Mesothelial cell of epicardium (in vitro differentiated cells): ENCODE results near the gene ARHGEF28. TPM values are rescaled to one million over a fixed set of nuclear protein-coding genes. Genes with fewer than 3 reads are reported as not detected.

ENCODE experiments used
- DNase-seq, 2 experiments: peaks; one replicate each; pipeline ENCODE4 v3.0.0; 2021; ENCODE audit warnings: low spot score in 2 of 2; ENCODE audit not compliant: unreplicated experiment in 2 of 2
- H3K27ac Mint-ChIP-seq: 2 replicates; pipeline ENCODE4 v1.8.0; 2021; ENCODE audit warnings: mixed read lengths
- H3K27me3 Mint-ChIP-seq: 2 replicates; pipeline ENCODE4 v1.8.0; 2021; ENCODE audit warnings: low read depth, mixed read lengths
- H3K36me3 Mint-ChIP-seq: 2 replicates; pipeline ENCODE4 v1.8.0; 2021; ENCODE audit warnings: mixed read lengths
- H3K4me1 Mint-ChIP-seq: 2 replicates; pipeline ENCODE4 v1.8.0; 2021; ENCODE audit warnings: mixed read lengths
- H3K4me3 Mint-ChIP-seq: 2 replicates; pipeline ENCODE4 v1.8.0; 2021; ENCODE audit warnings: mild to moderate bottlenecking, moderate library complexity, mixed read lengths
- H3K9me3 Mint-ChIP-seq: 2 replicates; pipeline ENCODE4 v1.8.0; 2021; ENCODE audit warnings: mixed read lengths
- CTCF ChIP-seq: fragments of 200-600 bp; sonication (generic); IDR thresholded peaks from one replicate; pipeline ENCODE4 v1.5.0; 2021; ENCODE audit warnings: antibody characterized with exemption; ENCODE audit not compliant: unreplicated experiment
- total RNA-seq: library from RNA; stranded (reverse); gene quantifications from 3 replicates; pipeline ENCODE4 v1.2.1, GENCODE V29; 2021

The ARHGEF28 gene
- total RNA-seq, 1 donor from 2014 or later, result 0.40 TPM

GRCh38 chr5:73801686-73802085 lies 175.7 kb downstream of the ARHGEF28 start:
- no peaks in the 10 kb centered on the region for H3K36me3 Mint-ChIP-seq
- H3K27me3 Mint-ChIP-seq, result peaks cover 33% of the 10 kb centered on the region
- no peak overlapping the region for H3K4me3 Mint-ChIP-seq
- H3K27ac Mint-ChIP-seq, result no peak overlapping the region
- DNase-seq, result no peak
- no peak for TF ChIP-seq CTCF
- H3K9me3 Mint-ChIP-seq, result no peaks in the 10 kb centered on the region
- H3K4me1 Mint-ChIP-seq, result peaks cover 7% of the 10 kb centered on the region

- no peak for TF ChIP-seq CTCF
- Mint-ChIP-seq H3K9me3 (no peaks in the 10 kb centered on the region), H3K27me3 (peaks cover 22% of the 10 kb centered on the region), H3K27ac (no peak overlapping the region), H3K4me1 (no peaks in the 10 kb centered on the region), H3K36me3 (no peaks in the 10 kb centered on the region), H3K4me3 (no peak overlapping the region)
- DNase-seq, result no peak
Measured at GRCh38 chr5:73805449-73805848, 179.5 kb downstream of the ARHGEF28 start.

- TF ChIP-seq CTCF, result no peak
- peaks cover 15% of the 10 kb centered on the region for H3K27me3 Mint-ChIP-seq
- no peak for DNase-seq
- H3K4me1 Mint-ChIP-seq, result no peaks in the 10 kb centered on the region
- H3K4me3 Mint-ChIP-seq, result no peak overlapping the region
- H3K36me3 Mint-ChIP-seq, result no peaks in the 10 kb centered on the region
- no peaks in the 10 kb centered on the region for H3K9me3 Mint-ChIP-seq
- H3K27ac Mint-ChIP-seq, result no peak overlapping the region
Measured at GRCh38 chr5:73808911-73809310, 182.9 kb downstream of the ARHGEF28 start.

GRCh38 chr5:73810429-73810828 lies 184.4 kb downstream of the ARHGEF28 start:
- no peak overlapping the region for H3K4me3 Mint-ChIP-seq
- peaks cover 4% of the 10 kb centered on the region for H3K27me3 Mint-ChIP-seq

GRCh38 chr5:73812457-73812856 lies 186.5 kb downstream of the ARHGEF28 start:
- Mint-ChIP-seq H3K4me1 (no peaks in the 10 kb centered on the region), H3K4me3 (no peak overlapping the region)
- no peak for TF ChIP-seq CTCF

More at GRCh38 chr5:73810429-73810828, 184.4 kb downstream of the ARHGEF28 start:
- DNase-seq, result no peak
- TF ChIP-seq CTCF, result no peak
- Mint-ChIP-seq H3K36me3 (no peaks in the 10 kb centered on the region), H3K9me3 (no peaks in the 10 kb centered on the region), H3K27ac (no peak overlapping the region), H3K4me1 (no peaks in the 10 kb centered on the region)

More at GRCh38 chr5:73812457-73812856, 186.5 kb downstream of the ARHGEF28 start:
- no peak overlapping the region for H3K27ac Mint-ChIP-seq
- H3K27me3 Mint-ChIP-seq, result peaks cover 2% of the 10 kb centered on the region
- no peak for DNase-seq
- H3K36me3 Mint-ChIP-seq, result no peaks in the 10 kb centered on the region
- H3K9me3 Mint-ChIP-seq, result no peaks in the 10 kb centered on the region
